Kidney tubule cell (primary cell): ENCODE data around the gene MRFAP1L1.

ENCODE experiments used
- DNase-seq: peaks from one replicate; pipeline ENCODE4 v3.0.0-alpha.2; 2018; ENCODE audit warnings: low spot score

MRFAP1L1 gene

GRCh38 chr4:6660430-6660829 is 49.2 kb downstream of the MRFAP1L1 start:
- no peak for DNase-seq

DNA sequence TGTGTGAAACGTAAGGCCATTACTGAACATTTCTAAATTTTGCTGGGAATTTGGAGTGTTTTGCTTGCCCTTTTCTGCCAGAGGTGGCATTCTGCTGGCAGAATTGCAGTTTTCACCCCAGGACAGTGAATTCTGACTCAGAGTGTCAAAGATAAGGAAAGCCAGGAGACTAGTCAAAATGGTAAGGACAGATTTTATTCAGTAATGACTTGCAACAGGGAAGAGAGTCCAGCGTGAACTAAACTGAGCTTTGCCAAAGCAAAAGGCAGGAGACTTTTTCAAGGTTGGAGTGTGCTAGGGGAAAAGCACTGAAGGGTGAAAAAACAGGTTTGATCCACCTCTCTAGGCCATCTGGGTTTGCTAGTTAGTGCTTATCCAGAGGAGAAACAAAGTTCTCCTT is 49.8 kb downstream of the MRFAP1L1 start:
- DNase-seq: no peak

GRCh38 chr4:6658597-6659075 is 51.0 kb downstream of the MRFAP1L1 start:
- DNase-seq: peak; percentile 47

DNA sequence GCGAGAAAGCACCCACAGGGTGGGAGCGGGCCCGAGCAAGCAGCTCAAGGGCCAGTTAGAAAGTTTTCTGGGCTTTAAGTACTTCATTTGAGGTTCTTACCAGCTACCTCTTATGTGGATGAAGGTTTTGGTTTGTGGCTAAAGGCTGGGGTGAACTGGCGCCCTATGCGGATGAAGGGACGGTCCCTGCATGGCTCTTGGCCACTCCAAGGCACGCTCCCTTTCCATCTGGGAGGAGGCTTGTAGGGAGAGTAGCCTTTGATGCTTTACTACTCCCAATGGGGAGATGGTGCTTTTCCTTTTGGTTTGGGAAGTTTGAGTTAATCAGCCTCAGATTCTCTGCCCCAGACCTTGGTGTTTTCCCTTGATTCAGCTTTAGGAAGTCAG is 51.5 kb downstream of the MRFAP1L1 start:
- DNase-seq: no peak
